ENCODE data around the gene SEPSECS.

The SEPSECS gene

GRCh38 chr4:25159837-25160713 lies at the start of gene SEPSECS:
SEPSECS (minus strand) TSS chr4:25160449; CDS start chr4:25160369, 80 bp downstream.
- DNase-seq: peak; percentile 90 to 98 (median 95)
- intact Hi-C loops (cut with DNase I): loop anchor here (5.0 to 10.0 kb wide), 3 partner anchors 72 to 215 kb away; partner anchors contain the start of genes ANAPC4, PI4K2B and ZCCHC4

- DNase-seq: no peak
- intact Hi-C loops (cut with DNase I): no loop called here
Observed at GRCh38 chr4:25209702-25210101, 49.5 kb upstream of the SEPSECS start.

- intact Hi-C loops (cut with DNase I): no loop called here
- DNase-seq: no peak
Observed at GRCh38 chr4:25207997-25208396, 47.7 kb upstream of the SEPSECS start.

- intact Hi-C loops (cut with DNase I): no loop called here
- no peak for DNase-seq
Observed at GRCh38 chr4:25198713-25199112, 38.5 kb upstream of the SEPSECS start.

- intact Hi-C loops (cut with DNase I): no loop called here
- no peak for DNase-seq
Observed at GRCh38 chr4:25190407-25190806, 30.2 kb upstream of the SEPSECS start.

- intact Hi-C loops (cut with DNase I): loop anchor here (10.0 kb wide), 1 partner anchor 181 kb away; no protein-coding TSS in a partner anchor
- no peak for DNase-seq
Observed at GRCh38 chr4:25184056-25184455, 23.8 kb upstream of the SEPSECS start.

GRCh38 chr4:25182937-25183336 lies 22.7 kb upstream of the SEPSECS start:
- intact Hi-C loops (cut with DNase I): loop anchor here (10.0 kb wide), 1 partner anchor 182 kb away; no protein-coding TSS in a partner anchor
- DNase-seq: no peak

- intact Hi-C loops (cut with DNase I): loop anchor here (10.0 kb wide), 1 partner anchor 184 kb away; no protein-coding TSS in a partner anchor
- DNase-seq: peak in 18 of 42 donors; percentile 15 to 58 (median 30)
Observed at GRCh38 chr4:25180524-25181131, 20.4 kb upstream of the SEPSECS start.

- intact Hi-C loops (cut with DNase I): no loop called here
- no peak for DNase-seq
Observed at GRCh38 chr4:25178838-25179261, 18.6 kb upstream of the SEPSECS start.

- no peak for DNase-seq
- intact Hi-C loops (cut with DNase I): no loop called here
Observed at GRCh38 chr4:25177147-25177546, 16.9 kb upstream of the SEPSECS start.

GRCh38 chr4:25174674-25175073 lies 14.4 kb upstream of the SEPSECS start:
- DNase-seq: no peak
- intact Hi-C loops (cut with DNase I): no loop called here

GRCh38 chr4:25172961-25173915 lies 13.0 kb upstream of the SEPSECS start:
- intact Hi-C loops (cut with DNase I): no loop called here
- DNase-seq: peak in 19 of 42 donors; percentile 16 to 85 (median 45)

GRCh38 chr4:25171201-25171865 lies 11.1 kb upstream of the SEPSECS start:
- intact Hi-C loops (cut with DNase I): no loop called here
- no peak for DNase-seq

GRCh38 chr4:25169446-25169845 lies 9.2 kb upstream of the SEPSECS start:
- intact Hi-C loops (cut with DNase I): loop anchor here (10.0 kb wide), 1 partner anchor 205 kb away; the partner anchor contains the start of gene ANAPC4
- DNase-seq: no peak

GRCh38 chr4:25165916-25166315 lies 5.7 kb upstream of the SEPSECS start:
- no peak for DNase-seq
- intact Hi-C loops (cut with DNase I): loop anchor here (10.0 kb wide), 1 partner anchor 209 kb away; the partner anchor contains the start of gene ANAPC4

GRCh38 chr4:25163196-25163595 lies 2.9 kb upstream of the SEPSECS start:
- no peak for DNase-seq
- intact Hi-C loops (cut with DNase I): loop anchor here (5.0 to 10.0 kb wide), 3 partner anchors 69 to 212 kb away; partner anchors contain the start of genes ANAPC4, PI4K2B and ZCCHC4

GRCh38 chr4:25162566-25162965 lies 2.3 kb upstream of the SEPSECS start:
- DNase-seq: no peak

GRCh38 chr4:25161593-25161950 lies 1.3 kb upstream of the SEPSECS start:
- intact Hi-C loops (cut with DNase I): loop anchor here (5.0 to 10.0 kb wide), 3 partner anchors 71 to 213 kb away; partner anchors contain the start of genes ANAPC4, PI4K2B and ZCCHC4
- no peak for DNase-seq

More at GRCh38 chr4:25162566-25162965, 2.3 kb upstream of the SEPSECS start:
- intact Hi-C loops (cut with DNase I): loop anchor here (5.0 to 10.0 kb wide), 3 partner anchors 70 to 212 kb away; partner anchors contain the start of genes ANAPC4, PI4K2B and ZCCHC4

Measured in head of caudate nucleus (tissue), 42 donors.